T1000 (cell line): ENCODE results near the gene PAN3.

Source experiments
- DNase-seq: peaks from one replicate; lab custom pipeline; 2025; ENCODE audit warnings: mixed read lengths; lab: John Stamatoyannopoulos, UW

PAN3 gene

GRCh38 chr13:28299916-28300315 lies 161.6 kb downstream of the PAN3 start:
- DNase-seq: no peak

GRCh38 chr13:28301839-28302238 lies 163.5 kb downstream of the PAN3 start:
- DNase-seq: no peak

- DNase-seq: no peak
Observed at GRCh38 chr13:28306325-28306724, 168.0 kb downstream of the PAN3 start.

GRCh38 chr13:28313579-28313978 lies 175.2 kb downstream of the PAN3 start:
- no peak for DNase-seq

GRCh38 chr13:28314879-28315278 lies 176.5 kb downstream of the PAN3 start:
- no peak for DNase-seq

- no peak for DNase-seq
Observed at GRCh38 chr13:28316129-28316528, 177.8 kb downstream of the PAN3 start.

- DNase-seq: no peak
Observed at GRCh38 chr13:28316836-28317235, 178.5 kb downstream of the PAN3 start.

GRCh38 chr13:28318496-28318895 lies 180.2 kb downstream of the PAN3 start:
- DNase-seq: no peak

GRCh38 chr13:28319528-28319927 lies 181.2 kb downstream of the PAN3 start:
- DNase-seq: no peak

- no peak for DNase-seq
Observed at GRCh38 chr13:28320209-28320608, 181.9 kb downstream of the PAN3 start.

- no peak for DNase-seq
Observed at GRCh38 chr13:28320884-28321574, 182.7 kb downstream of the PAN3 start.

GRCh38 chr13:28321756-28322155 lies 183.4 kb downstream of the PAN3 start:
- no peak for DNase-seq

- DNase-seq: no peak
Observed at GRCh38 chr13:28322256-28322905, 184.0 kb downstream of the PAN3 start.

GRCh38 chr13:28324181-28324789 lies 185.9 kb downstream of the PAN3 start:
- peak; percentile 1 for DNase-seq

GRCh38 chr13:28325022-28325421 lies 186.7 kb downstream of the PAN3 start:
- no peak for DNase-seq

GRCh38 chr13:28326056-28326455 lies 187.7 kb downstream of the PAN3 start:
- no peak for DNase-seq

GRCh38 chr13:28327373-28328270 lies 189.3 kb downstream of the PAN3 start:
- DNase-seq: no peak

GRCh38 chr13:28328271-28328607 lies 189.9 kb downstream of the PAN3 start:
- no peak for DNase-seq

GRCh38 chr13:28329395-28330158 lies 191.2 kb downstream of the PAN3 start:
- DNase-seq: no peak

GRCh38 chr13:28333204-28333881 lies 195.0 kb downstream of the PAN3 start:
- DNase-seq: no peak

GRCh38 chr13:28336193-28336657 lies 197.9 kb downstream of the PAN3 start:
- no peak for DNase-seq
